ENCODE data around the gene SSTR3.

DNA sequence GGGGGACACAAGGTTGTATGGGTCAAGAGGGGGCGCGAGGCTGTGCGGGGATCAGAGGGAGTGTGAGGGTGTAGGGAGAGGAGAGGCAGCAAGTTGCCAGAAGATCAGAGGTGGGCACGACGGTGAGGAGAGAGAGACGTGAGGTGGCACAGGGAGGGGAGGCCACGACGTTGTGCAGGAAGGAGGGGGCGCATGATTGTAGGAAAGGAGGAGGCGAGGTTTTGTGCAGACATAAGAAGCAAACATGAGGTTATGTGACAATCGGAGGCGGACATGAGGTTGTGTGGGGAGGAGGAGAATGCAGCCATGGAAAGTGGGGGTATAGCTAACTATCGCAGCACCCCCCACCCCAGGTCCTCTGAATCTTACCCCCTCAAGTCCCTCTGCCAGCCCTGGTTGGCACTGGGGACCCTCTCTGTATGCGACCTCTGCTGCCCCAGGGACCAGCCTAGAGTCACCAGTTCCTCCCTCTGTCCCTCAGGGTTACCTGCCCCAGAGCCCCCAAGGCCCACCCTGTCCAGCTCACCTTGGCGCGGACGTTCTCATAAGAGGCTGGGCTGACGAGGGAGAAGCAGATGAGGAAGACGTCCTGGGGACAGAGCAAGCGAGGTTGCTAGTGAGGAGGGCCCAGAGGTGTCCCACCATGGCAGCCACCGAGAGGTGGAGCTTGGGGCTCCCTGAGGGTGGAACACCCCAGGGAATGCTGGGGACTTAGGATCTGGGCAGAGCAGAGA lies 19.3 kb upstream of the SSTR3 start:
- TF ChIP-seq GATA3 (IDR thresholded peaks at IDR 0.05; ENCODE audit: low read depth, low read length) (no peak), GATA2 (IDR thresholded peaks at IDR 0.05; ENCODE audit: low read depth, low read length) (no peak)

All from SH-SY5Y (cell line).